ENCODE data around the gene MBD1.

GRCh38 chr18:50249576-50249975 is 31.7 kb downstream of the MBD1 start:
- TF ChIP-seq CTCF (IDR thresholded peaks at IDR 0.05; ENCODE audit: insufficient read depth, low read length), result no peak
- TF ChIP-seq REST (IDR thresholded peaks at IDR 0.05; ENCODE audit: insufficient replicate concordance, low read depth), result no peak
- TF ChIP-seq POLR2AphosphoS5 (IDR thresholded peaks at IDR 0.05; ENCODE audit: low read depth), result no peak
- no peak for TF ChIP-seq GABPA (IDR thresholded peaks at IDR 0.05; ENCODE audit: low read depth)

All from HL-60 (cell line).